Kidney (tissue), 14 donors: ENCODE data around the gene CHKB. TPM values are rescaled to one million over a fixed set of nuclear protein-coding genes. Genes with fewer than 3 reads are reported as not detected.
A peak's percentile ranks its signal among the peaks of the same experiment; 100 is the strongest.

Experiments used
- DNase-seq, 5 donors: peaks; one replicate each; pipeline ENCODE4 v3.0.0-alpha.2; 2013 to 2020
- FAIRE-seq: peaks from 2 replicates; lab custom pipeline; 2012; peaks lifted over from hg19 to GRCh38; lab: Jason Lieb, UNC
- H3K27ac ChIP-seq, 2 donors: one replicate each; pipeline ENCODE4 v1.7.0; 2013; ENCODE audit warnings: low read depth in 2 of 2, low read length in 2 of 2, inconsistent platforms in 1 of 2
- H3K27me3 ChIP-seq: one replicate; pipeline ENCODE4 v1.7.1; 2013; ENCODE audit warnings: low read length, inconsistent platforms; ENCODE audit not compliant: control insufficient read depth, insufficient read depth
- H3K36me3 ChIP-seq, 3 donors: one replicate each; pipeline versions ENCODE4 v1.7.0 to v1.7.1; 2013; ENCODE audit warnings: low read length in 3 of 3, control low read depth in 1 of 3, inconsistent platforms in 1 of 3; ENCODE audit not compliant: insufficient read depth in 3 of 3, control insufficient read depth in 2 of 3
- H3K4me1 ChIP-seq, 3 donors: one replicate each; pipeline versions ENCODE4 v1.7.0 to v1.7.1; 2013; ENCODE audit warnings: low read length in 3 of 3, inconsistent platforms in 1 of 3, low read depth in 1 of 3; ENCODE audit not compliant: control insufficient read depth in 2 of 3, insufficient read depth in 2 of 3
- H3K4me3 ChIP-seq, 3 donors: one replicate each; pipeline versions ENCODE4 v1.7.0 to v1.8.1; 2013; ENCODE audit warnings: low read length in 3 of 3, control low read depth in 1 of 3, inconsistent platforms in 1 of 3
- H3K9ac ChIP-seq, 3 donors: one replicate each; pipeline versions ENCODE4 v1.7.0 to v1.7.1; 2013; ENCODE audit warnings: low read length in 3 of 3, control low read depth in 1 of 3, inconsistent platforms in 1 of 3
- H3K9me3 ChIP-seq, 3 donors: one replicate each; pipeline versions ENCODE4 v1.7.0 to v1.7.1; 2013; ENCODE audit warnings: low read length in 3 of 3, control low read depth in 1 of 3, inconsistent platforms in 1 of 3; ENCODE audit not compliant: control insufficient read depth in 2 of 3, insufficient read depth in 1 of 3
- intact Hi-C: fragments of 100-400 bp; cut with DNase I; formaldehyde crosslinking; loops from one replicate; pipeline ENCODE4 v1.11.1; 2022
- polyA plus RNA-seq: library from polyadenylated mRNA; stranded (reverse); fragments of 350-450 nt; fragmentation: Illumina TruSeq; extraction: RNeasy Lipid Tissue Mini Kit (QIAGEN cat#74804); gene quantifications from one replicate; pipeline ENCODE4 v1.2.3, GENCODE V29; 2014; ENCODE audit warnings: low read depth, low replicate concordance; ENCODE audit not compliant: insufficient read depth
- total RNA-seq: library from RNA; stranded (reverse); fragmentation: NEBNext Ultra II Directional; extraction: Animal tissue kit (Norgen Biotek cat#: 25700); gene quantifications from one replicate; pipeline ENCODE4 v1.2.1, GENCODE V29; 2021
- TF ChIP-seq, protein P1 (sequence below): IDR thresholded peaks from 3 replicates; pipeline ENCODE4 v1.5.1; 2012; ENCODE audit warnings: mild to moderate bottlenecking, moderate library complexity, borderline replicate concordance; ENCODE audit not compliant: insufficient read depth; ENCODE audit errors: extremely low read depth
- donor health status: control.
- donor health status: control.
- donor health status: control.
- donor health status: control.
- donor health status: control.
- donor health status: DM: yes; HTN: yes; CAD: no.
- donor health status: Normal renal cell carcinoma (clear cell type).

Gene CHKB
- total and polyA plus RNA-seq, 2 donors from 2014 or later, result 73.0 to 91.7 TPM

DNA sequence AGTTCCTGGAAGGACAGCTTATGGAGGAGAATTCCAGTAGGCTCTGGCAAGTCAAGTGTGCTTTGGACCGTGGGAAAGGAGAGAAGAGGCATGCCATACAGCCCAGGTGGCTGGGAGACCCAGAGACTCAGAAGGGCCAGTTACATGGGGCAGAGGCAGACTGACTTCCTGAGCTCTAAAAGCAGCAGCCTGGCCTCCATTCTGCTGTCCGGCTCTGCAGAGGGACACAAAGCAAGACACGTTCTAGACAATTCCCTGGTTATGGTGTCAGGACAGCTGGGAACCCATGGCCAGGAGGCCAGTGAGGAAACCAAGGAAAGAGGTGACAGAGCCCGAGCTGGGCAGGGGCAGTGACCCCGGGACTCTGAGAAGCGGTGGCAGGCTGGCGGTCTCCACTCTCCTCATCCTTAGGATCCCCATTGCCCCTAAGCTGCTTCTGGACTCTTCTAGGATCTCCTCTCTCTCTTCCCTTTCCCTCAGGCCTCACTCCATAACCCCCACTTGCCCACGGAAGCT, 7.2 kb downstream of the CHKB start:
- Histone ChIP-seq H3K9ac (peak overlapping the region in 1 of 3 donors; percentile 7), H3K36me3 (peaks cover 0 to 11% (median 10%) of the 10 kb centered on the region in 3 donors)

DNA sequence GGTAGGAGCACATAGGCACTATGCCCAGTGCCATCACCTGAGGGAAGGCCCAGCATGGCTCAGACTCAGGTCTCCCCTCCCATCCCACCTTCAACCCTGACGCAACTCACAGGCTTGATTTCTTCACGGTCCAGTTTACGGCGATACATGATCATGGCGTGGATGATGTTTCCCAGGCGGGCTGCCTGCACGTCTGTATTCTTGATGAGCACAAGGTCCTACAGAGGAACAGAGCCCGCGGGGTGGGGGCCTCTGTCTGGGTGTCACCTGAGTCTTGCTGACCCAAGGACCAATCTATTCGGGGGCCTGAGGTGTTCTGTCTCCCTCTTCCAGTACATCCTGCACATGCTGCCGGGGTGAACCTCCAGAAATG, 8.3 kb downstream of the CHKB start:
- no peak overlapping the region for H3K9ac ChIP-seq
- H3K4me3 ChIP-seq, result no peak overlapping the region
- no peak for DNase-seq
- intact Hi-C loops, result no loop called here
- TF ChIP-seq, protein P1, sequence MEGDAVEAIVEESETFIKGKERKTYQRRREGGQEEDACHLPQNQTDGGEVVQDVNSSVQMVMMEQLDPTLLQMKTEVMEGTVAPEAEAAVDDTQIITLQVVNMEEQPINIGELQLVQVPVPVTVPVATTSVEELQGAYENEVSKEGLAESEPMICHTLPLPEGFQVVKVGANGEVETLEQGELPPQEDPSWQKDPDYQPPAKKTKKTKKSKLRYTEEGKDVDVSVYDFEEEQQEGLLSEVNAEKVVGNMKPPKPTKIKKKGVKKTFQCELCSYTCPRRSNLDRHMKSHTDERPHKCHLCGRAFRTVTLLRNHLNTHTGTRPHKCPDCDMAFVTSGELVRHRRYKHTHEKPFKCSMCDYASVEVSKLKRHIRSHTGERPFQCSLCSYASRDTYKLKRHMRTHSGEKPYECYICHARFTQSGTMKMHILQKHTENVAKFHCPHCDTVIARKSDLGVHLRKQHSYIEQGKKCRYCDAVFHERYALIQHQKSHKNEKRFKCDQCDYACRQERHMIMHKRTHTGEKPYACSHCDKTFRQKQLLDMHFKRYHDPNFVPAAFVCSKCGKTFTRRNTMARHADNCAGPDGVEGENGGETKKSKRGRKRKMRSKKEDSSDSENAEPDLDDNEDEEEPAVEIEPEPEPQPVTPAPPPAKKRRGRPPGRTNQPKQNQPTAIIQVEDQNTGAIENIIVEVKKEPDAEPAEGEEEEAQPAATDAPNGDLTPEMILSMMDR, result no peak
- FAIRE-seq, result no peak
- H3K27me3 ChIP-seq, result no peaks in the 10 kb centered on the region
- no peaks in the 10 kb centered on the region for H3K9me3 ChIP-seq
- H3K27ac ChIP-seq, result no peak overlapping the region
- H3K36me3 ChIP-seq, result peaks cover 0 to 10% (median 7%) of the 10 kb centered on the region in 3 donors
- peaks cover 0 to 20% (median 9%) of the 10 kb centered on the region in 3 donors for H3K4me1 ChIP-seq

More for the DNA sequence above, 7.2 kb downstream of the CHKB start:
- no peak overlapping the region for H3K4me3 ChIP-seq
- DNase-seq, result no peak
- H3K9me3 ChIP-seq, result no peaks in the 10 kb centered on the region
- peaks cover 0 to 12% (median 0%) of the 10 kb centered on the region in 3 donors for H3K4me1 ChIP-seq
- no peak overlapping the region for H3K27ac ChIP-seq
- no peaks in the 10 kb centered on the region for H3K27me3 ChIP-seq
- TF ChIP-seq, protein P1, result no peak
- intact Hi-C loops, result no loop called here
- no peak for FAIRE-seq

DNA sequence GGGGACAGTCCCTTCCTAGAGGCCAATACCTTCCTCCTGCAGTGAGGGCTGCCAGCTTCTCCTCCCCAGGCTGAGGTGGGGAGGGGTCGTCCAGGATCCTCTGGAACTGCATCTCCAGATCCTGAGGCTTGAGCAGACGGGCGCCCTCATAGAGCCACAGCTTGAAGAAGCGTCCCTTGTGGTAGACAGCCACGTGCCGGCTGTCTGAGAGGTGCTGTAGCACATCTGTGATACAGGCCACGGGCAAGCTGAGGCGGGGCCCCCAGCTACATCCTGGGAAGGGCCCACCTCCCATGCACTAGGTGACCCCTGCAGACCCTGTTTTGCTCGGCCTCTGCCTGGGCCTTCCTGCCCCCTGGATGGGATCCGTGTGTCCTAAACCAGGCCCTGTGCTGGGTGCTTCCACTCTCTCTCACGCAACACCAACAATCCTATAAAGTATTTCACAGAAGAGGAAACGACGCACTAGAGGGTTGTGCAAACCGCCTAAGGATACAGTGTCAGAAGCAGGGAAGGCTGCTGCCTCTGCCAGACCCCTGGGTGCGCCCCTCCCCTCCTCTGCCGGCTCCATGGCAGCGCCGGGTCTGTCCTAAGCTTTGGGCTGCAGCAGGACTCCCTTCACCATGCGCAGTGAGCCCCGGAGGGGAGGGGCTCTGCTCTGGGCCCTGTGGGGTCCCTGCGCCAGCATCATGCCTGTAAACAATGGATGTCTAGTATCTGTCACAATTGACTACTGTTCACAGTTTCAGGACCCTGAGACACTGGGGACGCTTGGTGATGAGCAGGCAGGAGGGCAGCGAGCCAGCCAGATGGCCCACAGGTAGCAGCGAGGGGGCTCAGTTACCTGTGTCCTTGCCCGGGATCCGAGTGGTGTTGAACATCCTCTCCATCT, 8.9 kb downstream of the CHKB start:
- intact Hi-C loops, result no loop called here
- Histone ChIP-seq H3K4me1 (peaks cover 0 to 22% (median 11%) of the 10 kb centered on the region in 3 donors), H3K27ac (no peak overlapping the region), H3K27me3 (no peaks in the 10 kb centered on the region), H3K9me3 (no peaks in the 10 kb centered on the region), H3K9ac (no peak overlapping the region), H3K4me3 (no peak overlapping the region), H3K36me3 (peaks cover 0 to 10% (median 7%) of the 10 kb centered on the region in 3 donors)
- FAIRE-seq (no peak), DNase-seq (no peak)
- TF ChIP-seq, protein P1, result no peak
